ENCODE results near the gene CDC6.

The CDC6 gene

DNA sequence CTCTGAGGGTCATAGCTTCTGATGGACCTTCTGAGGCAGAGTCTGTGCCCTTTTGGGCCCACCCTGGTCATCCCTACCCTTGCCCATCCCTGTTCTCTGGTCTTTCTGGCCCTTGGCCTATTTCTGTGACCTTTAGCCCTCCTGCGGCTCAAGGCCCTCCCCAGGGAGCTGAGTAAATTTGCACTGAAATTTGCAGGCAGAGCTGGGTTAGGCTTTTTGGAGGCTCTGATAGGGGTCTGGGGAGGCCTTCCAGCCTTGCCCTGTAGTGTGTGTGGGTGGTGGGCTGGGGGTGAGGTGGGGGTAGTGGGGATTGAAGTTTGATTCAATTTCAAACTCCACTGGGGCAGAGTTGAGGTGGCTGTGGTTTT is 39.1 kb downstream of the CDC6 start:
- H3K4me3 ChIP-seq (ENCODE audit: low read depth, low read length) = no peak overlapping the region
- no peak for TF ChIP-seq CTCF (IDR thresholded peaks at IDR 0.05; ENCODE audit: low read depth, low read length)
- DNase-seq (ENCODE audit: low read depth, low spot score) = no peak
- in situ Hi-C loops (cut with HindIII; ENCODE audit: low sequenced_read_pairs) = no loop called here

DNA sequence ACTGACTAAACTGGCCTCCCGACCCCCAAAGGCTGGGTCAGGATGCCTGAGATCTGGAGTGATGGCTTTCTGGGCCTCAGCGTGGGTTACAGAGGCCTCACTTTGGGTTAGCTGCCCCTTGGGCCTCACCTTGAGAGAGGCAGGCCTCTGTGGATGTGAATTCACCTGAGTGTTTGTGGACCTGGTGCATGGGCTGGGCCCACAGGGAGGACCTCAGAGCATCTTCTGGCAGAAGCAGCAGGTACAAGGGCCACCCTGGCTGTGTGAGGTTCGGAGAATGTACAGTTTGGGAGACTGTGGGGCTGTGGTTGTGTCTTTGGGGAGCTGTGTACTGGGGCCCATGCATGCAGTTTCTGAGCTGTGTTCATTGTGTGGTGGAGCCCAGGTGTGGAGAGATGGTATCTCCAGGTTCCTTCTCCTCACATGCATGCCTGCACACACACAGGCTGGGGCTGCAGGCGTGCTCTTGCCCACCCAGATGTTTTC is 39.6 kb downstream of the CDC6 start:
- in situ Hi-C loops (cut with HindIII; ENCODE audit: low sequenced_read_pairs) = no loop called here
- DNase-seq (ENCODE audit: low read depth, low spot score) = no peak
- no peak for TF ChIP-seq CTCF (IDR thresholded peaks at IDR 0.05; ENCODE audit: low read depth, low read length)
- H3K4me3 ChIP-seq (ENCODE audit: low read depth, low read length) = no peak overlapping the region

- no peak overlapping the region for H3K4me3 ChIP-seq (ENCODE audit: low read depth, low read length)
- TF ChIP-seq CTCF (IDR thresholded peaks at IDR 0.05; ENCODE audit: low read depth, low read length) = no peak
- in situ Hi-C loops (cut with HindIII; ENCODE audit: low sequenced_read_pairs) = no loop called here
- DNase-seq (ENCODE audit: low read depth, low spot score) = no peak
Observed at GRCh38 chr17:40327735-40328385, 40.2 kb downstream of the CDC6 start.

GRCh38 chr17:40328386-40328766 is 40.7 kb downstream of the CDC6 start:
- no peak for TF ChIP-seq CTCF (IDR thresholded peaks at IDR 0.05; ENCODE audit: low read depth, low read length)
- DNase-seq (ENCODE audit: low read depth, low spot score) = no peak
- no peak overlapping the region for H3K4me3 ChIP-seq (ENCODE audit: low read depth, low read length)
- in situ Hi-C loops (cut with HindIII; ENCODE audit: low sequenced_read_pairs) = no loop called here

DNA sequence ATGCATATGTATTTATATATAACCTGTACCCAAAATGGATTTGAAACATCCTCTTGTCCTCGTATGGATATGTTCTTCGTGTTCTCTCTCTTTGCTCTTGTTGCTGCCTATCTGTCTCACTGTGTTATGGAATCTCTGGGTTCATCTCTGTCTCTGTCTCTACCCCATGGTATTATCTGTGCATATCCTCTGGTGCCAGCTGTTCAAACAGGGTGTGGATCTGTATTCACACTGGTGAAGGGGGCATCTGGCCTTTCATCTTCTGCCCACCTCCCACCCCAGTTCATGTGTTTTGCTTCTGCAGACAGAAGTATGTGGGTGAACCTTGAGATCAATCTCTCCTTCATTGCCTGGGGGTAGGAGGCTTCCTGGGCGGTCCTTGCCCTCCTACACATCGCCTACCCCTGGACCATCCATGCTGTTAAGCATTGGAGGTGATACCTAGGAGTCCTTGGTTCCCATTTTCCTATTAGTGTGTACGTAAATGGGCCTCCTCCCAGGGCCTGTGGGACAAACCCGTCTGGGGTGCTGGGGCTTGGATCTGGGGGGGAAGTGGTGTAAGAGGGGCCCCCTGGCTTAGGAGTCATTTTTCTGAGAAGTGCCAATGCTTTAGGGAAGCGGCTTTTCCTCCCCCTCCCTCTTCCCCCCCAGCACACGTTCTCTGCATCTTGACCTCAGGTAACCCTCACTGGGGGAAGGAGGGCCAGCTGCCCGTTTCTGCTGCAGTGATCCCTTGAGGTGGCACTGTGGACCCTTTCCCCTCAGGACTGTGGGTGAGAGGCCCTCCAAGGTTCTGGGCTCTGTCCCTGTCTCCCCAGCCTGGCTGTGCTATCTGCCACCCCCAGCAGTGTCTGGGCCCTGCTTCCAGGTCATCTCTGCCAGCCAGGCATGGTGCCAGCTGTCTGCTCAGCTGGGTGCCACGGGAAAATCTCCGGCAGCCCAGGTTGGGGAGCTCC is 42.4 kb downstream of the CDC6 start:
- in situ Hi-C loops (cut with HindIII; ENCODE audit: low sequenced_read_pairs) = no loop called here
- DNase-seq (ENCODE audit: low read depth, low spot score) = no peak
- H3K4me3 ChIP-seq (ENCODE audit: low read depth, low read length) = no peak overlapping the region
- no peak for TF ChIP-seq CTCF (IDR thresholded peaks at IDR 0.05; ENCODE audit: low read depth, low read length)

DNA sequence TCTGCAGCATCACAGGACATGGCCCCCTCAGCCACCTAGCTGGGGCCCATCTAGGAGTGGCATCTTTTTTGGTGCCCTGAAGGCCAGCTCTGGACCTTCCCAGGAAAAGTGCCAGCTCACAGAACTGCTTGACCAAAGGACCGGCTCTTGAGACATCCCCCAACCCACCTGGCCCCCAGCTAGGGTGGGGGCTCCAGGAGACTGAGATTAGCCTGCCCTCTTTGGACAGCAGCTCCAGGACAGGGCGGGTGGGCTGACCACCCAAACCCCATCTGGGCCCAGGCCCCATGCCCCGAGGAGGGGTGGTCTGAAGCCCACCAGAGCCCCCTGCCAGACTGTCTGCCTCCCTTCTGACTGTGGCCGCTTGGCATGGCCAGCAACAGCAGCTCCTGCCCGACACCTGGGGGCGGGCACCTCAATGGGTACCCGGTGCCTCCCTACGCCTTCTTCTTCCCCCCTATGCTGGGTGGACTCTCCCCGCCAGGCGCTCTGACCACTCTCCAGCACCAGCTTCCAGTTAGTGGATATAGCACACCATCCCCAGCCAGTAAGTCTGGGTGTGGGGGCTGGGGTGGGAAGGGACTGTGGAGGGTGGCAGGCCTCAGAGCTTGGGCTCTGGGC is 43.3 kb downstream of the CDC6 start:
- in situ Hi-C loops (cut with HindIII; ENCODE audit: low sequenced_read_pairs) = no loop called here
- TF ChIP-seq CTCF (IDR thresholded peaks at IDR 0.05; ENCODE audit: low read depth, low read length) = no peak
- no peak for DNase-seq (ENCODE audit: low read depth, low spot score)
- no peak overlapping the region for H3K4me3 ChIP-seq (ENCODE audit: low read depth, low read length)
